LNCaP clone FGC (cell line): ENCODE data around the gene MTF2.
"Not testable (repeated sequence)": the region's sequence is repeated elsewhere in the genome, so short reads cannot be mapped to it uniquely, and the experiment has no call there.

Source experiments
- DNase-seq: peaks from one replicate; pipeline ENCODE4 v3.0.0-alpha.2; 2011; ENCODE audit warnings: low read depth
- H3K4me3 ChIP-seq: 2 replicates; pipeline ENCODE4 v1.5.1; 2011; ENCODE audit warnings: mild to moderate bottlenecking, low read depth, low read length, control low read depth
- CTCF ChIP-seq: IDR thresholded peaks from 2 replicates; pipeline ENCODE4 v1.5.1; 2012; ENCODE audit warnings: mild to moderate bottlenecking; ENCODE audit not compliant: control insufficient read depth, insufficient read depth; ENCODE audit errors: extremely low read depth

The MTF2 gene

DNA sequence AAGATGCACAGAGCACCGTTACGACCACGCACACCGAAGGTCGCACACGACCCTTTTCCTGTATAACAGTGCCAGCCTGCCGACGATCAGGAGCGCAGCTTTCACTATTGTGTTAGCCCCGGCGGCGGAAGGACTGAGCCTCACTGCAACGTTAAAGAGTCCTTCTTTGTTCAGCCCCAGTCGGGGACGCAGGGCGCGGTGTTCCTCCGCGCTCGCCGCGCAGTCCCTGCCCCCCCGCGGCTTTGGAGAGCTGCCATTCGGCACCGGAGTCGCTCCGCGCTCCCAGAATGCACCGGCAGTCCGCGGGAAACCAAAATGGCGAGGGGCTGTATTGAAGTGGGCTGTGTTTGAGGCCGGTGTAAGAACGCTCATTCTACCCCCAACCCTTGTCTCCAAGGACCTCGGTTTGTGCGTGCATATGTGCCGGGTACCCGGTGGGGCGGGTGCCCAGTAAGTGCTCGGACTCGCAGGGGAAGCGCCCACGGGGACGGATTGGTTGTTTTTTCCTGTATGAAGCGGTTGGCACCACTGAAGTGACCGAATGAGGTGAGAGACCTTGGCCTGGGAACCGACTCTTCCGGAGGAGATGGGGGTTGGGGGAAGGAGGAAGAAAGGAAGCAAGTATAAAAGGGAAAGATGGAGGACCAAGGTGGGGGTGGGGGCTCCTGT is at the start of gene MTF2:
TSS of gene MTF2 (plus strand) at position 298 of the 669 bp plus-strand sequence. CDS start at position 542, 244 bp downstream.
- TF ChIP-seq CTCF: no peak
- DNase-seq: peak; percentile 91

GRCh38 chr1:93029317-93029716 is 49.8 kb upstream of the MTF2 start:
- DNase-seq: no peak
- H3K4me3 ChIP-seq: no peak overlapping the region
- TF ChIP-seq CTCF: no peak

More for the DNA sequence above, at the start of gene MTF2:
- H3K4me3 ChIP-seq: peak within 1 kb of the TSS; percentile 99

- DNase-seq, H3K4me3 ChIP-seq: not testable (repeated sequence)
Observed at GRCh38 chr1:93030191-93030590, 48.9 kb upstream of the MTF2 start.

DNA sequence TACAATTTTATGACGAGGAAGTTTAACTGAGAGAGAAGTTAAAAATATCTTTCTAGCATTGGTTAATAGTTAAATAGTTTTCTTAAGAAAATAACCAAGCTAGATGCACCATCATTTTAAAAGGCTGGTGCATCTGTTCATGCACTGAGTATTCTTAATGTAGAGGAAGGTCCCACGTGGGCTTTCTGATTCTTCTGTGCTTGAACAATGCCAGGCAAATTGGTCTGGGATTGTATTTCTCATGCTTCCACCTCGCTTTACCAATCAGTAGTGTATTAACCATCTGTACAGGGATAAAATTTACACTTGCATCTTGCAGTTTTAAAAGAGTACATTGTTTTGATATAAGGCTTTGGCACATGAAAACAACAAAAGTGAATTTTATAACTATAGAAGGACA is 47.4 kb upstream of the MTF2 start:
- H3K4me3 ChIP-seq: no peak overlapping the region
- TF ChIP-seq CTCF: no peak
- DNase-seq: no peak

DNA sequence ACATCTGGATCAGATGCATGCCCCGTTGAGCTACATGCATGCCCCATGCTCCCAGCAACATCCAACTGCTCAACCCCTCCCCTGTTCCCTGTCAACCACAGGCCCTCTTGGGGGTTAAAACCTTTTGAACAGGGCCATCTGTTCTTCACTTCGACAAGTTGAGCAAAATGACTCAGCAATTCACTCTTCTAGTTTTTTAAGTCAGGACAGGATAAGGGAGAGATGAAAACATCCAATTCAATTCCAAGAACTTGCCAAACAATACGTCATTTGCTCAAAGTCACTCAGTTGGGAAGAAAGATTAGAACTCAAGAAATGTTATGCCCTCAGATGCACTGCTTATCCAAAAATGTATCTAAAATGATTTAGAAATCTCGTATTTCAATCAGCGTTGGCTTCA is 46.1 kb upstream of the MTF2 start:
- no peak for TF ChIP-seq CTCF
- no peak for DNase-seq
- no peak overlapping the region for H3K4me3 ChIP-seq

GRCh38 chr1:93033785-93034184 is 45.3 kb upstream of the MTF2 start:
- TF ChIP-seq CTCF: no peak
- no peak for DNase-seq
- no peak overlapping the region for H3K4me3 ChIP-seq

- no peak for DNase-seq
- no peak for TF ChIP-seq CTCF
- no peak overlapping the region for H3K4me3 ChIP-seq
Observed at GRCh38 chr1:93034397-93034796, 44.7 kb upstream of the MTF2 start.
